ENCODE measurements around the gene FBXO15. TPM values are rescaled to one million over a fixed set of nuclear protein-coding genes. Genes with fewer than 3 reads are reported as not detected.

FBXO15 gene
- total and polyA plus RNA-seq, 4 donors, result 0.23 to 0.50 (median 0.41) TPM

DNA sequence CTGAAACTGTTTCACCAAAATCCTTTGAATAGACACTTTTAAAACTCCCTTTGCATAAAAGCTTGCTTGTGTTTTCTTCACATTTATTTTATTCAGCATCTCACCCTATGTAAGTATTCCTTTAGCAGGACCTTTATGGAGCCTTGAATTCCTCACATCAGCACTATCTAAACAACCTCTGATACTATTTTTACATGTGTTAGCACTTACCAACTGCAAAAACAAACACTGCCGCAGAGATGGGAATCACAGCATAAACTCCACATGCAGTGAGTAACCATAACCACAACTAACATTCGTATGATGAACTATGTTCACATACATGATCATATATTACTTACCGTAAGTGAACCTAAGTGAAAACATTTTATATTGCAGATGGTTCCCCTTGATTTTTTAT lies 15.4 kb downstream of the FBXO15 start:
- Histone ChIP-seq H3K4me1 (ENCODE audit: control insufficient read depth in 4 of 4, insufficient read depth in 4 of 4, low read length in 3 of 4) (no peaks in the 10 kb centered on the region), H3K36me3 (ENCODE audit: control insufficient read depth in 4 of 4, insufficient read depth in 3 of 4, low read depth in 1 of 4, low read length in 3 of 4) (no peaks in the 10 kb centered on the region), H3K9me3 (ENCODE audit: control insufficient read depth in 4 of 4, low read length in 3 of 4) (no peaks in the 10 kb centered on the region), H3K27me3 (ENCODE audit: control insufficient read depth in 4 of 4, insufficient read depth in 4 of 4, low read length in 3 of 4) (no peaks in the 10 kb centered on the region), H3K4me3 (ENCODE audit: low read depth in 1 of 3, low read length in 3 of 3) (no peak overlapping the region), H3K27ac (ENCODE audit: low read depth in 1 of 2, low read length in 2 of 2) (no peak overlapping the region), H3K9ac (ENCODE audit: low read depth in 1 of 2, low read length in 2 of 2) (no peak overlapping the region)
- WGBS, result 75% methylated on average over 3 of the region's 3 CpGs
- TF ChIP-seq, protein P1, sequence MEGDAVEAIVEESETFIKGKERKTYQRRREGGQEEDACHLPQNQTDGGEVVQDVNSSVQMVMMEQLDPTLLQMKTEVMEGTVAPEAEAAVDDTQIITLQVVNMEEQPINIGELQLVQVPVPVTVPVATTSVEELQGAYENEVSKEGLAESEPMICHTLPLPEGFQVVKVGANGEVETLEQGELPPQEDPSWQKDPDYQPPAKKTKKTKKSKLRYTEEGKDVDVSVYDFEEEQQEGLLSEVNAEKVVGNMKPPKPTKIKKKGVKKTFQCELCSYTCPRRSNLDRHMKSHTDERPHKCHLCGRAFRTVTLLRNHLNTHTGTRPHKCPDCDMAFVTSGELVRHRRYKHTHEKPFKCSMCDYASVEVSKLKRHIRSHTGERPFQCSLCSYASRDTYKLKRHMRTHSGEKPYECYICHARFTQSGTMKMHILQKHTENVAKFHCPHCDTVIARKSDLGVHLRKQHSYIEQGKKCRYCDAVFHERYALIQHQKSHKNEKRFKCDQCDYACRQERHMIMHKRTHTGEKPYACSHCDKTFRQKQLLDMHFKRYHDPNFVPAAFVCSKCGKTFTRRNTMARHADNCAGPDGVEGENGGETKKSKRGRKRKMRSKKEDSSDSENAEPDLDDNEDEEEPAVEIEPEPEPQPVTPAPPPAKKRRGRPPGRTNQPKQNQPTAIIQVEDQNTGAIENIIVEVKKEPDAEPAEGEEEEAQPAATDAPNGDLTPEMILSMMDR (IDR thresholded peaks at IDR 0.05; ENCODE audit: low read depth, low read length, missing input control), result no peak
- TF ChIP-seq HNF4G (IDR thresholded peaks at IDR 0.05), result no peak
- no peak for TF ChIP-seq RAD21 (IDR thresholded peaks at IDR 0.05)
- no peak for TF ChIP-seq JUND (IDR thresholded peaks at IDR 0.05)
- TF ChIP-seq, protein P2, sequence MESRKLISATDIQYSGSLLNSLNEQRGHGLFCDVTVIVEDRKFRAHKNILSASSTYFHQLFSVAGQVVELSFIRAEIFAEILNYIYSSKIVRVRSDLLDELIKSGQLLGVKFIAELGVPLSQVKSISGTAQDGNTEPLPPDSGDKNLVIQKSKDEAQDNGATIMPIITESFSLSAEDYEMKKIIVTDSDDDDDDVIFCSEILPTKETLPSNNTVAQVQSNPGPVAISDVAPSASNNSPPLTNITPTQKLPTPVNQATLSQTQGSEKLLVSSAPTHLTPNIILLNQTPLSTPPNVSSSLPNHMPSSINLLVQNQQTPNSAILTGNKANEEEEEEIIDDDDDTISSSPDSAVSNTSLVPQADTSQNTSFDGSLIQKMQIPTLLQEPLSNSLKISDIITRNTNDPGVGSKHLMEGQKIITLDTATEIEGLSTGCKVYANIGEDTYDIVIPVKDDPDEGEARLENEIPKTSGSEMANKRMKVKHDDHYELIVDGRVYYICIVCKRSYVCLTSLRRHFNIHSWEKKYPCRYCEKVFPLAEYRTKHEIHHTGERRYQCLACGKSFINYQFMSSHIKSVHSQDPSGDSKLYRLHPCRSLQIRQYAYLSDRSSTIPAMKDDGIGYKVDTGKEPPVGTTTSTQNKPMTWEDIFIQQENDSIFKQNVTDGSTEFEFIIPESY (IDR thresholded peaks at IDR 0.05), result no peak
- no peak for TF ChIP-seq EGR1 (IDR thresholded peaks at IDR 0.05; ENCODE audit: low read depth in 2 of 2)
- no peak for TF ChIP-seq NR2F2 (IDR thresholded peaks at IDR 0.05)
- TF ChIP-seq YY1 (IDR thresholded peaks at IDR 0.05), result no peak
- TF ChIP-seq, protein P3, sequence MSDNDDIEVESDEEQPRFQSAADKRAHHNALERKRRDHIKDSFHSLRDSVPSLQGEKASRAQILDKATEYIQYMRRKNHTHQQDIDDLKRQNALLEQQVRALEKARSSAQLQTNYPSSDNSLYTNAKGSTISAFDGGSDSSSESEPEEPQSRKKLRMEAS (IDR thresholded peaks at IDR 0.05), result no peak
- TF ChIP-seq, protein P4, sequence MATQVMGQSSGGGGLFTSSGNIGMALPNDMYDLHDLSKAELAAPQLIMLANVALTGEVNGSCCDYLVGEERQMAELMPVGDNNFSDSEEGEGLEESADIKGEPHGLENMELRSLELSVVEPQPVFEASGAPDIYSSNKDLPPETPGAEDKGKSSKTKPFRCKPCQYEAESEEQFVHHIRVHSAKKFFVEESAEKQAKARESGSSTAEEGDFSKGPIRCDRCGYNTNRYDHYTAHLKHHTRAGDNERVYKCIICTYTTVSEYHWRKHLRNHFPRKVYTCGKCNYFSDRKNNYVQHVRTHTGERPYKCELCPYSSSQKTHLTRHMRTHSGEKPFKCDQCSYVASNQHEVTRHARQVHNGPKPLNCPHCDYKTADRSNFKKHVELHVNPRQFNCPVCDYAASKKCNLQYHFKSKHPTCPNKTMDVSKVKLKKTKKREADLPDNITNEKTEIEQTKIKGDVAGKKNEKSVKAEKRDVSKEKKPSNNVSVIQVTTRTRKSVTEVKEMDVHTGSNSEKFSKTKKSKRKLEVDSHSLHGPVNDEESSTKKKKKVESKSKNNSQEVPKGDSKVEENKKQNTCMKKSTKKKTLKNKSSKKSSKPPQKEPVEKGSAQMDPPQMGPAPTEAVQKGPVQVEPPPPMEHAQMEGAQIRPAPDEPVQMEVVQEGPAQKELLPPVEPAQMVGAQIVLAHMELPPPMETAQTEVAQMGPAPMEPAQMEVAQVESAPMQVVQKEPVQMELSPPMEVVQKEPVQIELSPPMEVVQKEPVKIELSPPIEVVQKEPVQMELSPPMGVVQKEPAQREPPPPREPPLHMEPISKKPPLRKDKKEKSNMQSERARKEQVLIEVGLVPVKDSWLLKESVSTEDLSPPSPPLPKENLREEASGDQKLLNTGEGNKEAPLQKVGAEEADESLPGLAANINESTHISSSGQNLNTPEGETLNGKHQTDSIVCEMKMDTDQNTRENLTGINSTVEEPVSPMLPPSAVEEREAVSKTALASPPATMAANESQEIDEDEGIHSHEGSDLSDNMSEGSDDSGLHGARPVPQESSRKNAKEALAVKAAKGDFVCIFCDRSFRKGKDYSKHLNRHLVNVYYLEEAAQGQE (IDR thresholded peaks at IDR 0.05), result no peak
- no peak for DNase-seq (ENCODE audit: low spot score)

DNA sequence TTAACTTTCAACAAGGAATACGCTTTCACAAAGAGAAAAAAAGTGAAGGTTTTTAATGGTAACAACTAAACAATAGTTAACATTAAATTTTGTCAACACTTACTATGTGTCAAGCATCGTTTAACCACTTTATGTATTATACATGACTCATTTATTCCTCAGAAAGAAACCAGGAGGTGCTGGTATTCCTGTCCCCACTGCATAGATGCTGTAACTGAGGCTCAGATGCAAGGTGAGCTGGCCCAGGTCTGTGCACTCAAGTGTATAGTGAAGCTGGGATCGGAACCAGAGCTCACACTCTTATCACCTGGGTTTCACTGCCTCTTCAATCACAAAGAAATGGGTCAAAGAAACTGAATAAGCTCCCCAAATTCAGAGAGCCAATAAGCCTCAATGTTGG lies 16.5 kb downstream of the FBXO15 start:
- H3K27ac ChIP-seq (ENCODE audit: low read depth in 1 of 2, low read length in 2 of 2), result no peak overlapping the region
- no peaks in the 10 kb centered on the region for H3K36me3 ChIP-seq (ENCODE audit: control insufficient read depth in 4 of 4, insufficient read depth in 3 of 4, low read depth in 1 of 4, low read length in 3 of 4)
- H3K9ac ChIP-seq (ENCODE audit: low read depth in 1 of 2, low read length in 2 of 2), result no peak overlapping the region
- DNase-seq (ENCODE audit: low spot score), result no peak
- H3K9me3 ChIP-seq (ENCODE audit: control insufficient read depth in 4 of 4, low read length in 3 of 4), result no peaks in the 10 kb centered on the region
- H3K4me3 ChIP-seq (ENCODE audit: low read depth in 1 of 3, low read length in 3 of 3), result no peak overlapping the region
- no peaks in the 10 kb centered on the region for H3K27me3 ChIP-seq (ENCODE audit: control insufficient read depth in 4 of 4, insufficient read depth in 4 of 4, low read length in 3 of 4)
- WGBS, result 88% methylated on average over 3 of the region's 3 CpGs
- no peaks in the 10 kb centered on the region for H3K4me1 ChIP-seq (ENCODE audit: control insufficient read depth in 4 of 4, insufficient read depth in 4 of 4, low read length in 3 of 4)
- TF ChIP-seq, protein P4 (IDR thresholded peaks at IDR 0.05), result no peak
- TF ChIP-seq RAD21 (IDR thresholded peaks at IDR 0.05) (no peak), EGR1 (IDR thresholded peaks at IDR 0.05; ENCODE audit: low read depth in 2 of 2) (no peak), FOXA1 (IDR thresholded peaks at IDR 0.05) (no peak), HNF4G (IDR thresholded peaks at IDR 0.05) (no peak), FOXA2 (IDR thresholded peaks at IDR 0.05) (no peak), NR2F2 (IDR thresholded peaks at IDR 0.05) (no peak), RXRA (IDR thresholded peaks at IDR 0.05) (no peak), YY1 (IDR thresholded peaks at IDR 0.05) (no peak), JUND (IDR thresholded peaks at IDR 0.05) (no peak), HNF4A (conservative IDR thresholded peaks at IDR 0.05) (no peak)
- TF ChIP-seq, protein P3 (IDR thresholded peaks at IDR 0.05), result no peak
- TF ChIP-seq, protein P5, sequence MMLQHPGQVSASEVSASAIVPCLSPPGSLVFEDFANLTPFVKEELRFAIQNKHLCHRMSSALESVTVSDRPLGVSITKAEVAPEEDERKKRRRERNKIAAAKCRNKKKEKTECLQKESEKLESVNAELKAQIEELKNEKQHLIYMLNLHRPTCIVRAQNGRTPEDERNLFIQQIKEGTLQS (IDR thresholded peaks at IDR 0.05), result no peak
- TF ChIP-seq, protein P1 (IDR thresholded peaks at IDR 0.05; ENCODE audit: low read depth, low read length, missing input control), result no peak

Data from liver (tissue), 9 donors.